GM21737 (cell line): ENCODE data around the gene TRPC4AP.
"Not testable (repeated sequence)": the region's sequence is repeated elsewhere in the genome, so short reads cannot be mapped to it uniquely, and the experiment has no call there.

Experiments used
- ATAC-seq: cut with Tn5 transposase; IDR thresholded peaks from one replicate; pipeline ENCODE4 v1.9.1; 2021; ENCODE audit warnings: mild to moderate bottlenecking, moderate library complexity; ENCODE audit not compliant: unreplicated experiment

The TRPC4AP gene

DNA sequence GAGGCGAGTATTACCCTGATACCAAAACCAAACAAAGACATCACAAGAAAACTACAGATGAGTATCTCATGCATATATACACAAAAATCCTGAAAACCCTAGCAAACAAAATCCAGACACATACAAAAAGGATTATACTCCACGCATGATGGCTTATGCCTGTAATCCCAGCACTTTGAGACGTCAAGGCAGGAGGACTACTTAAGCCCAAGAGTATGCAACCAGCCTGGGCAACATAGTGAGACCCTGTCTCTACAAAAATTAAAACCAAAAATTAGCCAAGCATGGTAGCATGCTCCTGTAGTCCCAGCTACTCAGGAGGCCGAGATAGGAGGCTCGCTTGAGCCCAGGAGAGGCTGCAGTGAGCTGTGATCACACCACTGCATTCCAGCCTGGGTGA is 32.4 kb downstream of the TRPC4AP start:
- no peak for ATAC-seq

DNA sequence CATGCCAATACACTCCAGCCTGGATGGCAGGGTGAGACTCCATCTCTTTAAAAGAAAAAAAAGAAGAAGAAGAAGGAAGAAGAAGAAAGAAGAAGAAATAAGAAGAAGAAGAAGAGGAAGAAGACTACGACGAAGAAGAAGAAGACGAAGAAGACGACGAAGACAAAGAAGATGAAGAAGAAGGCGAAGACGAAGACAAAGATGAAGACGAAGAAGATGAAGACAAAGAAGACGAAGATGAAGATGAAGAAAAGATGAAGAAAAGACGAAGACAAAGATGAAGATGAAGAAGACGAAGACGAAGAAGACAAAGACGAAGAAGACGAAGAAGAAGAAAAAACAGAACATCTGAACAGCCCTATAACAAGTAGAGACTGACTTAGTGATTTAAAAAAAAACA is 33.0 kb downstream of the TRPC4AP start:
- ATAC-seq: no peak

DNA sequence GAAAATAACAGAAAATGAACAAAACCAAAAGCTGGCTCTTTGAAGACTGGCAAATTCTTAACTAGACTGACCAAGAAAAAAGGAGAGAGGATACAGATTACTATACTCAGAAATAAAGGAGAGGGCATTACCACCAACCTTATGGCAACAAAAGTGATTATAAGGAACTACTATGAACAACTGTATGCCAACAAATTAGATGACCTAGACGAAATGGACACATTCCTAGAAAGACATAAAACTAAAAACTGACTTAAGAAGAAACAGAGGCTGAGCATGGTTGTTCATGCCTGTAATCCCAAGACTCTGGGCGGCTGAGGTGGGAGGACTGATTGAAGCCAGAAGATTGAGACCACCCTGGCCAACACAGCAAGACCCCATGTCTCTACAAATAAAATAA is 33.5 kb downstream of the TRPC4AP start:
- ATAC-seq: no peak

DNA sequence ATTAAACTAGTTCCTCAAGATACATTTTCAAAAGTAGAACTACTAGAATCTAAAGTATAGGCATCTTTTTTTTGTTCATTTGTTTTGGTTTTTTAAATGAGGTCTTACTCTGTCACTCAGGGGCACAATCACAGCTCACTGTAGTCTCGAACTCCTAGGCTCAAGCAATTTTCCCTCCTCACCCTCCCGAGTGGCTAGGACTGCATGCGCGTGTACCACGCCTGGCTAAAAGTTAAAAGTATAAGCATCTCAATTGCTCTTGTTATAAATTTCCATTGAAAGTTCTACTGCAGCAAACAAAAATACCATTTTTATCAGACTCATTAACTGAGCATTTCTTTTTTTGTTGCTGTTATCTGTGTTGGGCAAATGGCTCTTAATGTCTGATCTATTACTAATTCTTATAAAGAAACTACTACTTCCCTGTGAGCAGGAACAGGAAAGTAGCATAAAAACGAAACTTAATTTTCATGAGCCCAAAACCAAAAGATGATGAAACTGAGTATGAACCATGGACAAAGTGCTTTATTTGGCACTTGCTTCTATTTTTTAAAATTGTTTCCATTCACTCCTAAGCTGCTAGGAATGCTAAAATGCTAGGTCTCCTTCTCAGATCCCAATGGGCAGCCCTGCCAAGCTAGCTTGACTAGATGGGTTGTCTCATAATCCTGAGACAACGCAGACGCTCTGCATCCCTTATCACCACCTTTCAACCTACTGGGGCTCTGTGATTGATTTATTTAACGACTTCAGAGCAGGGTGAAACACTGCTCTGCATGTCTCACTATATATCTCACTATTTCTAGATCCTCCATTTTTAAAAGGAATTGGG is 36.9 kb downstream of the TRPC4AP start:
- ATAC-seq: no peak

DNA sequence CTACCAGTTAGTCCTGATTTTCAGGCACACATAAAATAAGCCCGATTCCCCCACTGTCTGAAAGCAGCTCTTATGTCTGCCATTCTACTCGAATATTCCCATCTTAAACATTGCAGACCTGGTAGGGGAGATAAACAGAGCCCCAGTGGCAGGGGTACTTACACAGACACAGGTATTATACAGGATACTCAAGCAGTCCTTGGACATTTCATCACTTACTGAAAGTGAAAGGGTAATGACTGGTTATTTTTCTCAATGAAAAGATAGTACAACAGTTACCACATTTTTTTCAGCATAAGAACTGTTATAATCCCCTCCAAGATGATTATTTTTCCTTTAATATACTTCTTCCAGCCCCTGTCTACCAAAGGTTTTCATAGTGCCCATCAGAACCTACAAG is 37.8 kb downstream of the TRPC4AP start:
- ATAC-seq: no peak

DNA sequence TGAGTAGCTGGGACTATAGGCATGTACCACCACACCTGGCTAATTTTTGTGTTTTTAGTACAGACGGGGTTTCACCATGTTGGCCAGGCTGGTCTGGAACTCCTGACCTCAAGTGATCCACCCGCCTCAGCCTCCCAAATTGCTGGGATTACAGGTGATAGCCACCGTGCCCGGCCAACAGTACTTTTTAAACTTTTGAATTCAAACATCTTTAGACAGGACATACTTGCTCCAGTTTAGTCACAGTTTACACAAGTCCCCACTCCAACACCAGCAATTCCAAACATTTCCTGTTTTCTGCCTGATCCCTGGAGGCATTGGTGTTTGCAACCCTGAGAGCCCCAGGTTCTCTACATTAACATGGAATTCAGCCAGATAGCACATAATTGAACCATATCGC is 40.0 kb downstream of the TRPC4AP start:
- not testable (repeated sequence) for ATAC-seq

DNA sequence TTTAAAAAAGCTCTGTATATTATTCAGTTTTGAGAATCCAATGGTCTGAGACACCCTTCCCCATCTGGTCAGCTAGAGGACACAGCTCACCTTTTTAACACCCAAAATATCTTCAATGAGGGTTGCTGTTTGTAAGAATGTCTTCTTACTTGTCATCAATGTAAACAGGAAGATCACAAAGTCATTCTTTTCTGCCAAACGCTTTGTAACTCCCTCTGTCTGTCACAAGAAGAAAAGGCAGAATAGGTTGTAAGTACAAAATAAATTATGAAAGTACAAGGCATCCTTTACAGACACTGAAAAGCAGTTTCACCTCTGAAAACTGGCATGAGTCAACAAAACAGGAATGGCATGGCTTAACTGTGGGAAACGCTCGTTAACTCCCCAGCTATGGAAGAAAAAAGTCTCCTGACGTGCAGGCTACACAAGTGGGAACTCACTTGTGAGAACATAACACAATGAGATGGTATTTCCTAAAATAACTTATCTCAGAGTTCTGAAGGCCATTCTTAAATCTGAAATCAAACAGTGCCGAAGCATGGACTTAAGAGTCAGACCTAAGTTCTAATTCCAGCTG is 42.7 kb downstream of the TRPC4AP start:
- ATAC-seq: no peak

DNA sequence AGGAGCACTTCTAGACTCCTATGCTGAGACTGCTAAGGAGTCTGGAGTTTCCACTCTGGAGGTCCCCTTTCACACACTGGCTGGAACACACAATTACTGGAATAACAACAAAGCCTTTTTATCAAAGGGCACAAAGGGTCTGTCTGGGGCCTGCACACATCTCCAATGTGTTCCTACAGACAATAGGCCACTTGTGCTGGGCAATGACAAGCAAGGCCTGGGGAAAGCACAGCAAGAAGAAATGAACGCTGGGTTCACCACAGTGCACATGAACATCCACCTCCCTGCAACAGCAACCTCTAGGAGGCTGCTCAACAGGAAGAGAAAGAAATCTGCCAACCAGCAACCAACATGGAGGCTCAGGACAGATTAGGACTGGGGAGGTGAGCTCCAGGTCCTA is 43.9 kb downstream of the TRPC4AP start:
- no peak for ATAC-seq

DNA sequence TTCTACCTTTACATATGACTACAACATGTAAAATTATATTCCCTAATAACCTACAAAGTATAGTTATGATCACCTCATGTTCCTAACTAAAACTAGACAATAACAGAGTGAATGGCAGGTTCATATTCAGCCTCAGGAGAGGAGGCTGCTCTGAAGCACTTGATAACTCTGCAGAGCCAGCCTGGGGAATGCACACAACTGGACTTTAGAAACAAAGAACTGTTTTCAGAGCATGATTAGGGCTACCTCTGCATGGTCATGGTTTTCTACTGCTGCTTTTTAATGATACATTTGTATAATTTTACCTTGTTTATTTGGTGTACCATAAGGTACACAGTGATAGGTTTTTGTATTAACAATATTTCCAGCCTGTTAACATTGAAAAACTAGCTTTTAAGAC is 50.3 kb downstream of the TRPC4AP start:
- no peak for ATAC-seq

DNA sequence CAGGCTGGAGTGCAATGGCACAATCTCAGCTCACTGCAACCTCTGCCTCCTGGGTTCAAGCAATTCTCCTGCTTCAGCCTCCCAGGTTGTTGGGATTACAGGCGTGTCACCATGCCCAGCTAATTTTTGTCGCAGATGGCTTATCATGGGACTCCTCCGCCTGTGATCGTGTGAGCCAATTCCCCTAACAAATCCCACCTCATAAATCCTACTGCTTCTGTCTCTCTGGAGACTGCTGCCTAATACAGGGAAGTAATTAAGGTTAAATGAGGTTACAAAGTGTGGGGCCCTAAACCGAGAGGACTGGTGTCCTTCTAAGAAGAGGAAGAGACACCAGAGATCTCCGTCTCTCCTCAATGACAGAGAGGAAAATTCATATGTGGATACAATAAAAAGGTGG is 52.0 kb downstream of the TRPC4AP start:
- ATAC-seq: no peak

DNA sequence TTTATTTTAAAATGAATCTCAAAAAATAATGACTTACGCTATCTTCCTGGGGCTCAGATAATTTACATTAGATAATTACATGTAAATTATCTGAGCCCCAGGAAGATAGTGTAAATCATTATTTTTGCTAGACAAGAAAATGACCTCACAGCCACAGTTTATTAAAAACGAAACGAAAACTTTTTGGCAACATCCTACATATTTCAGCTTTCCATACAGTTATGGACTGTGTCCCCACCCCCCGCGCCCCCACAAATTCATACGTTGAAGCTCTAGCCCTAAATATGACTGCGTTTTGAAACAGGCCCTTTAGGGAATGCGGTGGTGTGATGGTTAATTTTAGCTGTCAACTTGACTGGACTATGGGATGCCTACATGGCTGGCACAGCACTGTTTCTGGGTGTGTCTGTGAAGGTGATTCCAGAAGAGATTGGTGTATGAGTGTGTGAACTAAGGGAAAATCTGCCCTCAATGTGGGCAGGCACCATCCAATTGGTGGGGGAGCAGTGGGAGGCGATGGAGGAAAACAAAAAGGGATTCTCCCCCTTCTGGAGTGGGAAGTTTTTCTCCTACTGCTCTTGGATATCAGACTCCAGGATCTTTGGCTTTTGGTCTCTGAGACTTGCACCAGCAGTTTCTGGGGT is 52.6 kb downstream of the TRPC4AP start:
- ATAC-seq: no peak

DNA sequence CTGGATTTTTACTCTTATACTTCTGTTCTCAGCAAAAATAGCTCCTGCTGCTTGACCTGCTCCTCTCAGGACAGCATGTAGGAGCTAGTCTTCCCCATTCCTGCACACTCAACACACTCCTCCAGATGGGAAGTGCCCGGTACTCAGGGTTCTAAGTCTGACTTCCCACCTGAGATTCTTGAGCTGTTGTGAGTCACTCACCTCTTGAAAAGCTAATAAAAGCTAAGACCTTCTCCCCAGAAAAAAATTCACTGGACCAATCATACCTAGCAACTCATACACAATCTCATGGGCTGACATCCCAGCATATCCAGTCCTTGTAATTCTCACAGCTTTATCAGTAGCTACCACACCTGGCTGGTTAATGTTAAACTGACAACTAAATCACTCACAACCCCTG is 53.5 kb downstream of the TRPC4AP start:
- no peak for ATAC-seq

DNA sequence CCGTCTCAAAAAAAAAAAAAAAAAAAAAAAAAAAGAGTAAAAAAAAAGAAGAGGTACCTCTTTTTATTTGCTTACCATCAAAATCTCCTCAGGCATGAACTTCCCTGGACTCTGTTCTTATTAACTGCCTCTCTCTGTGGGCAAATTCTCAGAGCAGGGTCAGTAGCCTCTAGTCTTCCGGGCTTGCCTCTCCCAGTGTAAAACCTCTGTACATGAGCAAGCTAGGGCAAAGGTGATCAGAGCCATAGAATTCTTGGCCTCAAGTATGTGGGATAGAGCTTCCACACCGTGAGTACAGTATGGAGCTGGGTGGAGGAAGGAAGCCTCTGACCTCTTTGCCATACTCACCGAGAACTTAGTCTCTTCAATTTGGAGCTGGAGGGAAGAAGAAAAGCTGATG is 58.5 kb downstream of the TRPC4AP start:
- no peak for ATAC-seq

DNA sequence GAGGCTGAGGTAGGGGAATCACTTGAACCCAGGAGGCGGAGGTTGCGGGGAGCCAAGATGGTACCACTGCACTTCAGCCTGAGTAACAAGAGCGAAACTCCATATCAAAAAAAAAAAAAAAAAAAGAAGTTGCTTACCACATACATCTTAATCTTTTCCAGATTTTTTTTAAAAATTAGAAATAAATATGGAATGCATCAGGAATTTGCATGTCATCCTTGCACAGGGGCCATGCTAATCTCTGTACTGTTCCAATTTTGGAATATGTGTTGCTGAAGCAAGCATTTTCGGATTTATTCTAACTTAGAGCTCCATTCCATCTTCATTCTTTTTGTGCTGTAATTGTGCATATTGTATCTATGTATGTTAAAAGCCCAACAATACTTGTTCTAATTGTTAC is 62.5 kb downstream of the TRPC4AP start:
- no peak for ATAC-seq

DNA sequence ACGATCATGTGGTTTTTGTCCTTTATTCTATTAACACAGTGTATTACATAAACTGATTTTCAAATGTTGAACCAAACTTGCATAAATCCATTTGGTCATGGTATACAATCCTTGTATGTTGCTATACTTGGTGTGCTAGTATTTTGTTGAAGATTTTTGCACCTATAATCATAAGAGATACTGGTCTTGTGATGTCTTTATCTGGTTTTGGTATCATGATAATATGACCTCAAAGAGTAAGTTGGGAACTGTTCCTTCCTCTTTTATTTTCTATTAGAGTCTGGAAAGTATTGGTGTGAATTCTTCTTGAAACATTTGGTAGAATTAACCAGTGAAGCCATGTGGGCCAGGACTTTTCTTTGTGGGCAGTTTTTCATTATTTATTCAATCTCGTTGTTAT is 65.3 kb downstream of the TRPC4AP start:
- no peak for ATAC-seq

DNA sequence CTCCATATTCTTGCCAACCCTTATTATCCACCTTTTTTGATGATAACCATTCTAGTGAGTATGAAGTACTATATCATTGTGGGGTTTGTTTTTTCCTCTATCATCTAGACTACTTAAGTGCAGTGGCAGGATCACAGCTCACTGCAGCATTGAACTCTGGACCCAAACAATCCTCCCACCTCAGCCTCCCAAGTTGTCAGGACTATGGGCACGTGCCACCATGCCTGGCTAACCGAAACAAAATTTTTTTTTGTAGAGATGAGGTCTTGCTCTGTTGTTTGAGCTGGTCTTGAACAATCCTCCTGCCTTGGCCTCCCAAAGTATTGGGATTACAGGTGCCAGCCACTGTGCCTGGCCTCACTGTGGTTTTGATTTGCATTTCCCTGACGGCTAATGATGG is 67.5 kb downstream of the TRPC4AP start:
- no peak for ATAC-seq

DNA sequence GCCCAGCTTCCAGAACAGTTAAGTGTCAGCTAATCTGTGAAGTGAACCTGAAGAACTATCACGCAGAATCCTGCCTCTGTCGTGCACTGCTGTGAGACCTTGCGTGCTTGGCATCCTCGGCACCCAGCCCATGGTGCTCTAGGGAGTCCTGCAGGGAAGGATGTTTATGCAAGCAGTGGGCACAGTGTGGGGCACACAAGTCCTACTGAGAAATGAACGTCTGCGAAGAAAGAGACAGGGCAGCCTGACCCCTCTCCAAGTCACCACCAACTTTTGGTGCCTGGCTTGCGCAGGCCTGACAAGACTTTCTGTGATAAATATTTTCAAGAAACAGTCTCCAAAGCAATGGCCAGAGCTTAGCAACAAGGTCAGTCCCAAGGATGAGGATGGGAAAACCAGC is 69.0 kb downstream of the TRPC4AP start:
- no peak for ATAC-seq

DNA sequence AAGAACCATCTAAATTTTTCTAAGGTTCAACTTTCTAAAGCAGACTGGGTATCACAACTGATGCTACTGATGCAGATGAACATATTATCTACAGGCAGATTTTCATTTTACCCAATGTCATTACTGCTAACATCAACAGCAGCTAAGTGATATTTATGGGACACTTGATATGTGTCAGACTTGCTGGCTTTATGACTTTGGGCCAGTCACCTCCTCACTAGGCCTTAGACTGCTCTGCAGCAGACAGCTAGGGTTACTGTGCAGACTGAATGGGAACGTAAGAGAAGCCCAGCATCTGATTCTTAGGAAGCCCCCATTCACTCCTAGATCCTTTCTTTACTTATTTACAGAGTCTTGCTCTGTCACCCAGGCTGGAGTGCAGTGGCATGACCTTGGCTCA is 70.8 kb downstream of the TRPC4AP start:
- ATAC-seq: no peak

DNA sequence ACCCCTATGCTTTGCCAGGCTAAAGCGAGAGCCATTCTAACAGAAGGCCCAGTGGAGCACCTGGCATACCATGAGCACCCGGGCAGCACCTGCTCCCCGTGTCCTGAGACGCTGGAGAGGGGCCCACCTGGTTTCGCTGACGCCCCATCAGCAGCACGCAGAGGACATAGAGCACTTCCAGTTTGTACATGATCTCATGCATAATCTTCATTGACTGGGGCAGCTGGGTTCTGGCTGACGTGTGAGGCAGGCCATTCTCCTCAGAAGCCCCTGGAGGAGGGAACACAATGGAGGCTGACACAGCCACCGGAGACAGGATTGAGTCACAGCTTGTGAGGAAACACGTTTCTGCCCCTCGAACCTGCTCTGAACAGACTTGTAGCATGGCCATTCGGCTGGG is 71.5 kb downstream of the TRPC4AP start:
- no peak for ATAC-seq

DNA sequence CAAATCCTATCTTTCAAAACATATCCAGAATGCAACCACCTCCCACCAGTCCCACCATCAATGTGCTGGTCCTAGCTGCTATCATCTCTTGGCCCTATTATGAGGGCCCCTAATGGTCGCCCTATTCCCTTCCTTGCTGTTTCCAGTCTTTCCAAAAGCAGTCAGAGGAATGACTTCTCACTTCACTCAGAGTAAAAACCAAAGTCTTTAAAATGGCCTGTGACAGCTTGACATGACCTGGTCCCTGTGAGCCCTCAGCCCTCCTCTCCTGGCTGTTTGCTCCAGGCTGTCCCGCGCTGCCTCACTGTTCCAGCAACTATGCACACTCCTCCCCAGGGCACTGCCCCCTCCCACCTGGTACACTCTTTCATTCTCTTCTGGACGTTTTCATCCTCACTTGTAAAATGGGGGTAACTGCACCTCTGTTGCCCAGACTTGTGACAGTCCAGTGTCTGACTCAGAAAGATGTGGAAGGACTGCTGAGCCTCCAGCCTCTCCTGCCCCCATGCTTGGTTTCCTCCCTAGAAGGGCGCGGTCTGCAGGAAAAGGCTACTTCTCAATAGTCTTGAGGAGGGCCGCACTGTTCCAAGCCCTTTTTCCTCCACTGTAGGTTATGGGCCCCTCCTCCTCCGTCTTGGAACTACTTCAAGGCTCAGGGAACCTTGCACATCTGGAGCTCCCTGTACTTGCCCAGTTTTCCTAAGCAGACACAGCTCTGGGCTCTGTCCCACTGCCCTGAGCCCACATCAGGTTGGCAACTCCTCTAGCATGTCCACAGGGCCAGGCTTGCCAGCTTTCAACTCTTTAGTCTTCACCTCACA is 72.3 kb downstream of the TRPC4AP start:
- ATAC-seq: no peak

DNA sequence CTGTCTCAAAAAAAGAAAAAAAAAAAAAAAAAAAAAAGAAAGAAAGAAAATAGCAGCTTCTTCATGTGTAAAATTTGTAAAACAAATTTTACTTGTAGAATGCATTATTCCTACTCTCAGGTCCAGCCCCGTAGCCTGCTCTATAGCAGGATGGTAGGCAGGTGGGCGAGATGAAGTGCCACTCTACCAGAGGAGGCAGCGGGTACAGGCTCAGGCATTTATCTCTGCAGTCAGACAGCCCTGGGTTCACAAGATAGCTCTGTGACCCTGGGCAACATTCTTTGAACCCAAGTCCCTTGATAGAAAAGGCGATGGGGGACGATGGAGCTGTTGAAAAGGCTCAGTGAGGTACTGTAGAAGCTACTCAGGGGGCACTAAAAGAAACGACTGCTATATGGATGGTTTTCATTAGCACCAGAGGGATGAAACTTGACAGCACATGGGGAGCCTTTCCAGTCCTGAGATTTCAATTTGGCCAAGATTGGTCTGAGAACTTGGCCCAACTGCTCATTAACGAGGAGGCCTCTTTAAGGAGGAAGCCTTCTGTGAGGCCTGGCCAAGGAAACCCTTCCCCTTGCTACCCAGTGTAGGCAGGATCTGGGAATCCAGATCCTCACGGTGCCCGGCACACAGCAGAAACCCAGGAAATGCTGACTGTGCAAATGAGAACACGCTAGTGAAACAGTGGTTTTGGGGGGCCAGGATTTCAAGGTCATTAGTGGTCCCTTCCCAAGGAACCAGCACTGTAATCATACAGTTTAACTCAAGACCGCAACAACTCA is 73.8 kb downstream of the TRPC4AP start:
- no peak for ATAC-seq
